CD14-positive monocyte (primary cell): ENCODE data around the gene BCAR3. TPM values are rescaled to one million over a fixed set of nuclear protein-coding genes. Genes with fewer than 3 reads are reported as not detected.

ENCODE experiments used
- DNase-seq, 3 donors: peaks; one replicate each; pipeline ENCODE4 v3.0.0-alpha.2; 2011 to 2022
- H2AFZ ChIP-seq: 2 replicates; pipeline ENCODE4 v1.6.0; 2012; ENCODE audit warnings: mild to moderate bottlenecking, low read depth, low read length, inconsistent platforms; ENCODE audit not compliant: insufficient read depth, poor library complexity, severe bottlenecking
- H3K27ac ChIP-seq, 2 donors: 1 replicate in 1 of 2; 2 replicates in 1 of 2; pipeline ENCODE4 v1.5.1; 2012 to 2013; ENCODE audit warnings: low read length in 2 of 2, control low read depth in 1 of 2, inconsistent platforms in 1 of 2, low read depth in 1 of 2, mild to moderate bottlenecking in 1 of 2
- H3K27me3 ChIP-seq, 2 donors: one replicate each; pipeline versions ENCODE4 v1.6.0 to v1.6.1; 2011 to 2013; ENCODE audit warnings: low read length in 2 of 2; ENCODE audit not compliant: control insufficient read depth in 2 of 2, insufficient read depth in 2 of 2
- H3K36me3 ChIP-seq, 2 donors: replicated peaks in 1 of 2; 1 replicate in 1 of 2; 2 replicates in 1 of 2; pipeline versions ENCODE4 v1.5.1 to v1.6.1; 2012 to 2013; ENCODE audit warnings: low read length in 2 of 2, control low read depth in 1 of 2, inconsistent platforms in 1 of 2, mild to moderate bottlenecking in 1 of 2; ENCODE audit not compliant: insufficient read depth in 2 of 2, control insufficient read depth in 1 of 2
- H3K4me1 ChIP-seq, 2 donors: 1 replicate in 1 of 2; 2 replicates in 1 of 2; pipeline versions ENCODE4 v1.5.1 to v1.6.1; 2012 to 2013; ENCODE audit warnings: low read length in 2 of 2, control low read depth in 1 of 2, inconsistent platforms in 1 of 2, mild to moderate bottlenecking in 1 of 2, moderate library complexity in 1 of 2; ENCODE audit not compliant: insufficient read depth in 2 of 2, control insufficient read depth in 1 of 2
- H3K4me2 ChIP-seq: replicated peaks from 2 replicates; pipeline ENCODE3; 2012; ENCODE audit warnings: low read length, moderate library complexity, mild to moderate bottlenecking; ENCODE audit not compliant: poor library complexity, severe bottlenecking; ENCODE audit errors: extremely low read depth
- H3K4me3 ChIP-seq, 3 experiments: fragments of 200-600 bp in 1 of 3; sonication (generic) in 1 of 3; replicated peaks in 1 of 3; 1 replicate in 2 of 3; 2 replicates in 1 of 3; pipeline ENCODE4 v1.5.1; 2011 to 2013; ENCODE audit warnings: low read length in 3 of 3, mild to moderate bottlenecking in 3 of 3, control low read depth in 2 of 3, low read depth in 2 of 3, inconsistent platforms in 1 of 3, moderate library complexity in 1 of 3
- H3K79me2 ChIP-seq: 2 replicates; pipeline ENCODE4 v1.6.0; 2012; ENCODE audit warnings: mild to moderate bottlenecking, control low read depth, inconsistent platforms, low read length, moderate library complexity; ENCODE audit not compliant: insufficient read depth
- H3K9ac ChIP-seq: 2 replicates; pipeline ENCODE4 v1.6.0; 2017; ENCODE audit warnings: low read length, mild to moderate bottlenecking; ENCODE audit not compliant: insufficient read depth, poor library complexity, severe bottlenecking
- H3K9me3 ChIP-seq, 2 donors: replicated peaks in 1 of 2; 1 replicate in 1 of 2; 2 replicates in 1 of 2; pipeline versions ENCODE4 v1.5.1 to v1.6.1; 2012 to 2013; ENCODE audit warnings: low read length in 2 of 2, control low read depth in 1 of 2; ENCODE audit not compliant: control insufficient read depth in 1 of 2, insufficient read depth in 1 of 2
- H4K20me1 ChIP-seq: 2 replicates; pipeline ENCODE4 v1.6.0; 2012; ENCODE audit warnings: mild to moderate bottlenecking, low read length, control low read depth, moderate library complexity; ENCODE audit not compliant: insufficient read depth
- H3K27ac Mint-ChIP-seq, 7 donors: one replicate each; pipeline ENCODE4 v1.8.0; 2020; ENCODE audit warnings: mild to moderate bottlenecking in 7 of 7, mixed read lengths in 7 of 7, moderate library complexity in 6 of 7, inconsistent platforms in 2 of 7
- H3K27me3 Mint-ChIP-seq, 3 donors: one replicate each; pipeline ENCODE4 v1.8.0; 2021 to 2022; ENCODE audit warnings: low read depth in 3 of 3, mild to moderate bottlenecking in 3 of 3, mixed read lengths in 3 of 3, moderate library complexity in 3 of 3, inconsistent platforms in 1 of 3
- H3K36me3 Mint-ChIP-seq, 2 donors: one replicate each; pipeline ENCODE4 v1.8.0; 2020; ENCODE audit warnings: mixed read lengths in 2 of 2, inconsistent platforms in 1 of 2, mild to moderate bottlenecking in 1 of 2
- H3K4me1 Mint-ChIP-seq: one replicate; pipeline ENCODE4 v1.8.0; 2020; ENCODE audit warnings: mild to moderate bottlenecking, mixed read lengths
- H3K4me3 Mint-ChIP-seq, 2 donors: one replicate each; pipeline ENCODE4 v1.8.0; 2020; ENCODE audit warnings: mild to moderate bottlenecking in 2 of 2, mixed read lengths in 2 of 2, moderate library complexity in 1 of 2
- H3K9me3 Mint-ChIP-seq, 7 donors: one replicate each; pipeline ENCODE4 v1.8.0; 2020 to 2022; ENCODE audit warnings: mixed read lengths in 7 of 7, mild to moderate bottlenecking in 6 of 7, moderate library complexity in 6 of 7, inconsistent platforms in 2 of 7
- CTCF ChIP-seq: fragments of 200-600 bp; IDR thresholded peaks from one replicate; pipeline ENCODE4 v1.8.0; 2022; ENCODE audit warnings: antibody characterized with exemption, mild to moderate bottlenecking
- WGBS: methylation state at CpG from one replicate; pipeline ENCODE4 v1.1.5; 2013; ENCODE audit warnings: missing lambda C conversion rate; ENCODE audit not compliant: insufficient coverage; 5-methylcytosine and 5-hydroxymethylcytosine counted together
- intact Hi-C, 2 donors: fragments of 100-400 bp; cut with micrococcal nuclease; formaldehyde crosslinking; loops; one replicate each; pipeline versions ENCODE4 v1.15.0 to v1.15.1; 2023
- polyA plus RNA-seq, 3 donors: library from polyadenylated mRNA; depleted of rRNA in 1 of 3; unstranded in 2 of 3; stranded (reverse) in 1 of 3; fragments of 300-500 nt in 2 of 3; fragments of >200 nt in 1 of 3; fragmentation: Illumina TruSeq in 2 of 3; gene quantifications; 1 replicate in 2 of 3; 2 replicates in 1 of 3; pipeline ENCODE4 v1.2.3, GENCODE V29; 2012 to 2021

The BCAR3 gene
- polyA plus RNA-seq, 3 donors: 0.05 to 0.41 TPM; not detected in 1

- Mint-ChIP-seq H3K36me3 (no peaks in the 10 kb centered on the region), H3K27me3 (no peaks in the 10 kb centered on the region), H3K4me3 (peak overlapping the region in 1 of 2 donors; percentile 77), H3K9me3 (no peaks in the 10 kb centered on the region), H3K4me1 (peaks cover 44% of the 10 kb centered on the region), H3K27ac (peak overlapping the region in 6 of 7 donors; percentile 44 to 72 (median 58))
- TF ChIP-seq CTCF: no peak
- H3K27me3 ChIP-seq: no peaks in the 10 kb centered on the region
- H3K79me2 ChIP-seq: no peaks in the 10 kb centered on the region
- 30% methylated on average over 5 of the region's 9 CpGs for WGBS
- peak overlapping the region; percentile 33 for H3K4me2 ChIP-seq
- H3K36me3 ChIP-seq: no peaks in the 10 kb centered on the region
- no peaks in the 10 kb centered on the region for H3K9me3 ChIP-seq
- peak in 1 of 3 donors; percentile 32 for DNase-seq
- peaks cover 29 to 52% of the 10 kb centered on the region in 2 donors for H3K4me1 ChIP-seq
- H3K27ac ChIP-seq: peak overlapping the region in 1 of 2 donors; percentile 58
- intact Hi-C loops: no loop called here
- H3K4me3 ChIP-seq: peak overlapping the region in 1 of 3 experiments; percentile 9
- peak overlapping the region; percentile 69 for H2AFZ ChIP-seq
- H3K9ac ChIP-seq: no peak overlapping the region
- H4K20me1 ChIP-seq: no peaks in the 10 kb centered on the region
These were observed 128.7 kb downstream of the BCAR3 start for GRCh38 chr1:93552741-93553455.

GRCh38 chr1:93549811-93550210, 131.8 kb downstream of the BCAR3 start:
- H3K4me2 ChIP-seq: no peak overlapping the region
- H3K27ac ChIP-seq: peak overlapping the region in 1 of 2 donors; percentile 30
- no peaks in the 10 kb centered on the region for H3K79me2 ChIP-seq
- Mint-ChIP-seq H3K36me3 (peaks cover 0 to 4% of the 10 kb centered on the region in 2 donors), H3K4me3 (no peak overlapping the region), H3K27ac (peak overlapping the region in 3 of 7 donors; percentile 13 to 53 (median 48)), H3K27me3 (peaks cover 0 to 2% (median 0%) of the 10 kb centered on the region in 3 donors), H3K9me3 (no peaks in the 10 kb centered on the region), H3K4me1 (peaks cover 38% of the 10 kb centered on the region)
- DNase-seq: peak; percentile 14 to 42 (median 19)
- H2AFZ ChIP-seq: peak overlapping the region; percentile 2
- no peak overlapping the region for H3K9ac ChIP-seq
- WGBS: no CpG with 5 or more reads among the region's 4 CpGs
- no peaks in the 10 kb centered on the region for H3K9me3 ChIP-seq
- H3K4me3 ChIP-seq: no peak overlapping the region
- H4K20me1 ChIP-seq: no peaks in the 10 kb centered on the region
- no peaks in the 10 kb centered on the region for H3K27me3 ChIP-seq
- H3K36me3 ChIP-seq: no peaks in the 10 kb centered on the region
- peaks cover 29 to 43% of the 10 kb centered on the region in 2 donors for H3K4me1 ChIP-seq
- intact Hi-C loops: no loop called here
- TF ChIP-seq CTCF: no peak
